ENCODE measurements around the gene TRPM3. TPM values are rescaled to one million over a fixed set of nuclear protein-coding genes. Genes with fewer than 3 reads are reported as not detected.

Gene TRPM3
- total RNA-seq, 4 donors from 2014 or later, result 0.07 to 0.66 TPM; not detected in 2

- Histone ChIP-seq H3K27me3 (no peaks in the 10 kb centered on the region), H3K36me3 (no peaks in the 10 kb centered on the region), H3K4me3 (no peak overlapping the region), H3K4me1 (no peaks in the 10 kb centered on the region), H3K9me3 (no peaks in the 10 kb centered on the region), H3K27ac (no peak overlapping the region)
- TF ChIP-seq POLR2A (IDR thresholded peaks at IDR 0.05) (no peak), CTCF (IDR thresholded peaks at IDR 0.05 in 4 of 5, conservative IDR thresholded peaks at IDR 0.05 in 1 of 5) (no peak)
- no peak for DNase-seq
- in situ Hi-C loops (cut with MboI; ENCODE audit: low sequenced_read_pairs in 4 of 4), result no loop called here
- no peak for ATAC-seq
- intact Hi-C loops (cut with DNase I; ENCODE audit: low total_unique reads), result no loop called here
These were observed 240.1 kb downstream of the TRPM3 start for GRCh38 chr9:70881333-70881732.

DNA sequence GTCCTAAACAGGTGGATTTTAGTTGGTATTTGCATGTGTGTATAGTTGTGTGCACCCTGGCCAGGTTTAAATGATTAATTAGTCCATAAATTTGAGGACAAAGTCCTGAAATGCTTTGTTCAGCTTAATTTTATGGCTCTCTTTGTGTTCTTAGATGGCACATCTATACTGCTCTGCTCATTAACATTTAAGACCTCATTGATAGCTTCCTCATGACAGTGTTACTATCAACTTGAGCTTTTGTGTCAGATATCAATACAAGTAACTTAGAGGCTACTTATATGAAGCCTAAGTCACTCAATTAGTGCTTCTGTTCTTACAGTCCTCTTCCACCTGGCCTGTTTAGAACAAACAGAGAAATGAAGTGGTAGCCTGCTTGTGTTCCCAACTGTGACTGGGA is 240.9 kb downstream of the TRPM3 start:
- Histone ChIP-seq H3K4me3 (no peak overlapping the region), H3K27ac (no peak overlapping the region), H3K27me3 (no peaks in the 10 kb centered on the region), H3K9me3 (no peaks in the 10 kb centered on the region), H3K36me3 (no peaks in the 10 kb centered on the region), H3K4me1 (no peaks in the 10 kb centered on the region)
- intact Hi-C loops (cut with DNase I; ENCODE audit: low total_unique reads), result no loop called here
- in situ Hi-C loops (cut with MboI; ENCODE audit: low sequenced_read_pairs in 4 of 4), result no loop called here
- TF ChIP-seq CTCF (IDR thresholded peaks at IDR 0.05 in 4 of 5, conservative IDR thresholded peaks at IDR 0.05 in 1 of 5) (no peak), POLR2A (IDR thresholded peaks at IDR 0.05) (no peak)
- DNase-seq, result no peak
- ATAC-seq, result no peak

- no peaks in the 10 kb centered on the region for H3K9me3 ChIP-seq
- DNase-seq (no peak), ATAC-seq (no peak)
- no peak overlapping the region for H3K4me3 ChIP-seq
- no peaks in the 10 kb centered on the region for H3K4me1 ChIP-seq
- intact Hi-C loops (cut with DNase I; ENCODE audit: low total_unique reads) (no loop called here), in situ Hi-C loops (cut with MboI; ENCODE audit: low sequenced_read_pairs in 4 of 4) (no loop called here)
- TF ChIP-seq CTCF (IDR thresholded peaks at IDR 0.05 in 4 of 5, conservative IDR thresholded peaks at IDR 0.05 in 1 of 5) (no peak), POLR2A (IDR thresholded peaks at IDR 0.05) (no peak)
- H3K27ac ChIP-seq, result no peak overlapping the region
- H3K36me3 ChIP-seq, result no peaks in the 10 kb centered on the region
- no peaks in the 10 kb centered on the region for H3K27me3 ChIP-seq
These were observed 242.8 kb downstream of the TRPM3 start for GRCh38 chr9:70878576-70878975.

GRCh38 chr9:70874451-70874850 is 247.0 kb downstream of the TRPM3 start:
- Histone ChIP-seq H3K27ac (no peak overlapping the region), H3K36me3 (no peaks in the 10 kb centered on the region), H3K9me3 (no peaks in the 10 kb centered on the region), H3K4me3 (no peak overlapping the region), H3K27me3 (no peaks in the 10 kb centered on the region), H3K4me1 (no peaks in the 10 kb centered on the region)
- TF ChIP-seq CTCF (IDR thresholded peaks at IDR 0.05 in 4 of 5, conservative IDR thresholded peaks at IDR 0.05 in 1 of 5) (no peak), POLR2A (IDR thresholded peaks at IDR 0.05) (no peak)
- no peak for DNase-seq
- ATAC-seq, result no peak
- in situ Hi-C loops (cut with MboI; ENCODE audit: low sequenced_read_pairs in 4 of 4) (no loop called here), intact Hi-C loops (cut with DNase I; ENCODE audit: low total_unique reads) (no loop called here)

DNA sequence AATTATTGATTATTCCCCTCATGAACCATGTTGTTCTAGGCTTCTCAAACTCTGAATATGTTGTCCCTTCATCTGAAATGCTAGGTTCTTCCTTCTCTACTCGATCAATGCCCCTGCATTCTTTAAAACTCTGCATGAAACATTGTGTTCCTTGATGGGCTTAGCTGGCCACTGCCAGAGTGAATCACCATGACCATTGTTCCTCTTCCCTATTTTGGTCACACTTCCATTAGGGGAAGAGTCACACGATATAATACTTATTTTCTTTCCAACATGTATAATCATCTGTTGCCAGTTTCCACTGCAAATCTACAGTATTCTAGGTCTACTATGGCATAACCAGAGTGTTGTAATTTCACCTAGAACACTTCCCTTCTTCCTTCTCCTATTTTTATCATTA is 247.9 kb downstream of the TRPM3 start:
- intact Hi-C loops (cut with DNase I; ENCODE audit: low total_unique reads) (no loop called here), in situ Hi-C loops (cut with MboI; ENCODE audit: low sequenced_read_pairs in 4 of 4) (no loop called here)
- DNase-seq (no peak), ATAC-seq (no peak)
- no peak for TF ChIP-seq POLR2A (IDR thresholded peaks at IDR 0.05)
- TF ChIP-seq CTCF (IDR thresholded peaks at IDR 0.05 in 4 of 5, conservative IDR thresholded peaks at IDR 0.05 in 1 of 5), result no peak
- Histone ChIP-seq H3K36me3 (no peaks in the 10 kb centered on the region), H3K4me1 (no peaks in the 10 kb centered on the region), H3K27ac (no peak overlapping the region), H3K9me3 (no peaks in the 10 kb centered on the region), H3K27me3 (no peaks in the 10 kb centered on the region), H3K4me3 (no peak overlapping the region)

Data from gastrocnemius medialis (tissue), 4 donors.